Retinal pigment epithelial cell (primary cell): ENCODE results near the gene ERGIC1.

Experiments
- DNase-seq: peaks from one replicate; pipeline ENCODE4 v3.0.0-alpha.2; 2010; ENCODE audit warnings: low read depth
- H3K4me3 ChIP-seq: 2 replicates; pipeline ENCODE4 v1.5.1; 2011; ENCODE audit warnings: mild to moderate bottlenecking, low read length, control low read depth, moderate library complexity
- CTCF ChIP-seq: conservative IDR thresholded peaks from 2 replicates; pipeline ENCODE4 v1.5.1; 2011; ENCODE audit warnings: low read depth, low read length, control low read depth, inconsistent platforms

ERGIC1 gene

GRCh38 chr5:172905346-172906140 lies 71.5 kb downstream of the ERGIC1 start:
- DNase-seq, result no peak
- TF ChIP-seq CTCF, result no peak
- H3K4me3 ChIP-seq, result no peak overlapping the region

GRCh38 chr5:172906436-172906835 lies 72.4 kb downstream of the ERGIC1 start:
- no peak overlapping the region for H3K4me3 ChIP-seq
- no peak for DNase-seq

GRCh38 chr5:172906888-172907287 lies 72.8 kb downstream of the ERGIC1 start:
- no peak overlapping the region for H3K4me3 ChIP-seq
- no peak for TF ChIP-seq CTCF
- no peak for DNase-seq

More at GRCh38 chr5:172906436-172906835, 72.4 kb downstream of the ERGIC1 start:
- TF ChIP-seq CTCF, result no peak

GRCh38 chr5:172907657-172908056 lies 73.6 kb downstream of the ERGIC1 start:
- no peak for DNase-seq
- no peak for TF ChIP-seq CTCF
- H3K4me3 ChIP-seq, result no peak overlapping the region

GRCh38 chr5:172908662-172909061 lies 74.6 kb downstream of the ERGIC1 start:
- H3K4me3 ChIP-seq, result no peak overlapping the region
- DNase-seq, result no peak
- TF ChIP-seq CTCF, result no peak

GRCh38 chr5:172909931-172910502 lies 76.0 kb downstream of the ERGIC1 start:
- TF ChIP-seq CTCF, result no peak
- DNase-seq, result no peak
- H3K4me3 ChIP-seq, result no peak overlapping the region
